Measurements from ENCODE around the gene NEAT1. TPM values are rescaled to one million over a fixed set of nuclear protein-coding genes. Genes with fewer than 3 reads are reported as not detected.
A peak's percentile ranks its signal among the peaks of the same experiment; 100 is the strongest.

The NEAT1 gene
- total and polyA plus RNA-seq, 9 of the 15 experiments (the other 6 are each of a cell fraction or from before 2014, with no cell fraction given) = 20.1 to 389 (median 62.8) TPM

- H3K9me1 ChIP-seq (ENCODE audit: control insufficient read depth, insufficient read depth, low read length) = no peaks in the 10 kb centered on the region
- 87% methylated on average over 21 of the region's 24 CpGs for WGBS (ENCODE audit: insufficient coverage, low coverage, missing lambda C conversion rate)
- H3K79me2 ChIP-seq (ENCODE audit: control insufficient read depth, insufficient read depth, low read length) = peaks cover 17% of the 10 kb centered on the region
- POLR2A ChIA-PET = interaction anchor here (0.6 to 17.3 kb wide), 11 partner anchors 9 to 94 kb away, joined by 3 to 704 read pairs (median 8); partner anchors contain the start of genes MALAT1 and NEAT1
- FAIRE-seq = no peak
- H3K9ac ChIP-seq (ENCODE audit: insufficient read depth in 1 of 2, low read depth in 2 of 2, low read length in 2 of 2) = peak overlapping the region in 1 of 2 experiments; percentile 61; a peak in 2 of 4 replicates
- no peak overlapping the region for H3K4me3 ChIP-seq
- in situ Hi-C loops (cut with MboI) = no loop called here
- H3K36me3 ChIP-seq (ENCODE audit: control insufficient read depth, insufficient read depth, low read length) = peaks cover 46% of the 10 kb centered on the region; the same call in 2 of the 3 replicates
- no peak overlapping the region for H3K4me2 ChIP-seq (ENCODE audit: insufficient read depth, low read length)
- BruUV-seq (replicated peaks) = TSS peak; percentile 32
- H2AFZ ChIP-seq (ENCODE audit: low read depth, low read length) = no peak overlapping the region
- DNase-seq (ENCODE audit: extremely low read depth in 1 of 4, low spot score in 3 of 4) = no peak
- H3K27ac ChIP-seq (ENCODE audit: extremely low read depth, low read depth, low read length) = no peak overlapping the region
- no peaks in the 10 kb centered on the region for H3K27me3 ChIP-seq (ENCODE audit: control insufficient read depth in 2 of 2, insufficient read depth in 2 of 2, low read length in 2 of 2)
- CTCF ChIA-PET (ENCODE audit: low intra/inter-chr PET ratio) = interaction anchor here (0.5 kb wide), 1 partner anchor 50 kb away, joined by 3 read pairs; no protein-coding TSS in a partner anchor
- H3K4me1 ChIP-seq (replicated peaks in 1 of 2; ENCODE audit: control insufficient read depth in 2 of 2, insufficient read depth in 2 of 2, low read length in 2 of 2) = peaks cover 18 to 36% of the 10 kb centered on the region in 2 experiments
- H3K9me3 ChIP-seq (replicated peaks; ENCODE audit: control insufficient read depth, insufficient read depth, low read depth, low read length) = no peaks in the 10 kb centered on the region
- ATAC-seq = no peak
- H4K20me1 ChIP-seq (replicated peaks; ENCODE audit: control insufficient read depth, insufficient read depth, low read length) = no peaks in the 10 kb centered on the region
- intact Hi-C loops (cut with micrococcal nuclease) = no loop called here
- TF ChIP-seq GMEB1 (CRISPR knock-in tag; IDR thresholded peaks at IDR 0.05) (no peak), TOE1 (IDR thresholded peaks at IDR 0.05; ENCODE audit: borderline replicate concordance) (no peak), TOE1 (CRISPR knock-in tag; IDR thresholded peaks at IDR 0.05; ENCODE audit: borderline replicate concordance, low read depth) (no peak), ZMIZ1 (IDR thresholded peaks at IDR 0.05; ENCODE audit: low read depth in 2 of 2, low read length in 2 of 2) (no peak), NELFE (IDR thresholded peaks at IDR 0.05; ENCODE audit: insufficient read depth, insufficient read length) (no peak), ZNF274 (IDR thresholded peaks at IDR 0.05; ENCODE audit: borderline replicate concordance, low read depth, low read length) (no peak), RNF2 (IDR thresholded peaks at IDR 0.05) (no peak)
- TF ChIP-seq, protein P1, sequence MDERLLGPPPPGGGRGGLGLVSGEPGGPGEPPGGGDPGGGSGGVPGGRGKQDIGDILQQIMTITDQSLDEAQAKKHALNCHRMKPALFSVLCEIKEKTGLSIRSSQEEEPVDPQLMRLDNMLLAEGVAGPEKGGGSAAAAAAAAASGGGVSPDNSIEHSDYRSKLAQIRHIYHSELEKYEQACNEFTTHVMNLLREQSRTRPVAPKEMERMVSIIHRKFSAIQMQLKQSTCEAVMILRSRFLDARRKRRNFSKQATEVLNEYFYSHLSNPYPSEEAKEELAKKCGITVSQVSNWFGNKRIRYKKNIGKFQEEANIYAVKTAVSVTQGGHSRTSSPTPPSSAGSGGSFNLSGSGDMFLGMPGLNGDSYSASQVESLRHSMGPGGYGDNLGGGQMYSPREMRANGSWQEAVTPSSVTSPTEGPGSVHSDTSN (CRISPR knock-in tag; IDR thresholded peaks at IDR 0.05; ENCODE audit: low read depth) = no peak
- TF ChIP-seq, protein P1 (tag; conservative IDR thresholded peaks at IDR 0.05; ENCODE audit: low read depth) = no peak
- TF ChIP-seq, protein P2, sequence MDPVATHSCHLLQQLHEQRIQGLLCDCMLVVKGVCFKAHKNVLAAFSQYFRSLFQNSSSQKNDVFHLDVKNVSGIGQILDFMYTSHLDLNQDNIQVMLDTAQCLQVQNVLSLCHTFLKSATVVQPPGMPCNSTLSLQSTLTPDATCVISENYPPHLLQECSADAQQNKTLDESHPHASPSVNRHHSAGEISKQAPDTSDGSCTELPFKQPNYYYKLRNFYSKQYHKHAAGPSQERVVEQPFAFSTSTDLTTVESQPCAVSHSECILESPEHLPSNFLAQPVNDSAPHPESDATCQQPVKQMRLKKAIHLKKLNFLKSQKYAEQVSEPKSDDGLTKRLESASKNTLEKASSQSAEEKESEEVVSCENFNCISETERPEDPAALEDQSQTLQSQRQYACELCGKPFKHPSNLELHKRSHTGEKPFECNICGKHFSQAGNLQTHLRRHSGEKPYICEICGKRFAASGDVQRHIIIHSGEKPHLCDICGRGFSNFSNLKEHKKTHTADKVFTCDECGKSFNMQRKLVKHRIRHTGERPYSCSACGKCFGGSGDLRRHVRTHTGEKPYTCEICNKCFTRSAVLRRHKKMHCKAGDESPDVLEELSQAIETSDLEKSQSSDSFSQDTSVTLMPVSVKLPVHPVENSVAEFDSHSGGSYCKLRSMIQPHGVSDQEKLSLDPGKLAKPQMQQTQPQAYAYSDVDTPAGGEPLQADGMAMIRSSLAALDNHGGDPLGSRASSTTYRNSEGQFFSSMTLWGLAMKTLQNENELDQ (CRISPR knock-in tag; IDR thresholded peaks at IDR 0.05; ENCODE audit: borderline replicate concordance) = no peak
These were observed 10.1 kb upstream of the NEAT1 start for GRCh38 chr11:65412271-65413076.

All from K562 (cell line).